ENCODE data around the gene LONRF2. TPM values are rescaled to one million over a fixed set of nuclear protein-coding genes. Genes with fewer than 3 reads are reported as not detected.
"Not testable (repeated sequence)": the region's sequence is repeated elsewhere in the genome, so short reads cannot be mapped to it uniquely, and the experiment has no call there.

Gene LONRF2
- total RNA-seq, 4 donors from 2014 or later = 27.9 to 188 (median 58.5) TPM

DNA sequence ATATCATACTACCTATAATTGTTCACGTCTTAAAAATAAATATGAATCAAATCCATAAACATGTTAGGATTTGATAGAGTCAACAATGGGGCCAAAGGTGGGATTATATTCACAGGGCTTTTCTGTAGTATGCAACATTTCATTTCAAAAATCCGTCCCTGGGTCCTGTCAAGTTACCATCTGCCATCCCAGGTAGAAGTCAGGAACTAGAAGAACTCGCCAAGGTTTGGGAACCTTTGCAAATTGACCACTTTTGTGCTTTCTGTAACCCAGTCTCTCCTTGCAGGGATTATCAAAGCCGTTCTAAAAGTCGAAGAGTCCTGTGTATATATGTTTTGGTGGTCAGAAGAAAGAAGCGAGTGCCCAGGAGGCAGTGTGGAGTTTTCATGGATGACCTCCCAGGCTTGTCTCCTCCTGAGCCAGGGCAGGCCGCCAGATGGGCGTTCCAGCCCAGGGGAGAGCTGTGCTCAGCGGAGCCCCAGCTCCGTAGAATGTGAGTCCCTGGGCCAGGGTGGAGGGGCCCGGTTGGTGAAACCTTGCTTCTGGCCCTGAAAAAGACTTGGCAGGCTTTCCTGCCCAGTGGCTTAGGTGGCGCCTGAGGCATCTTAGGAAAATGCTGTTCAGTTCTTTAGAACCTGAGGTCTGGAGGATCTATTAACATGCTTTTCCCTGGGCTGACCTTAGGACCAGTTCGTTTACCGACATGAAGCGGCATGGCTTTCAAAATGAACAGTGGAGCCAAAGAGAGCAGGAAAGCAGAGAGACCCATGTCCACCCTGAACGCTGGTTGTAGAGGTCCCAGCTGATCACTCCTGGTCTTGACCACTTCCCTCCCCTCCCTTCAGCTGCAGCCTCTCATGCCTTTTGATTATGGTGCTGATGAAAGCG lies 69.2 kb downstream of the LONRF2 start:
- Histone ChIP-seq H3K27me3 (no peaks in the 10 kb centered on the region), H3K4me1 (peaks cover 0 to 4% of the 10 kb centered on the region in 2 donors), H3K9me3 (no peaks in the 10 kb centered on the region), H3K27ac (no peak overlapping the region), H3K36me3 (no peaks in the 10 kb centered on the region), H3K4me3 (no peak overlapping the region)
- TF ChIP-seq CTCF (IDR thresholded peaks at IDR 0.05) = no peak
- no peak for TF ChIP-seq POLR2A (IDR thresholded peaks at IDR 0.05)
- intact Hi-C loops (cut with DNase I; ENCODE audit: low total_unique reads) = no loop called here
- DNase-seq = no peak

- H3K9me3 ChIP-seq = no peaks in the 10 kb centered on the region
- no peak overlapping the region for H3K4me3 ChIP-seq
- TF ChIP-seq CTCF (IDR thresholded peaks at IDR 0.05) (no peak), POLR2A (IDR thresholded peaks at IDR 0.05) (no peak)
- H3K4me1 ChIP-seq = no peaks in the 10 kb centered on the region
- intact Hi-C loops (cut with DNase I; ENCODE audit: low total_unique reads) = no loop called here
- DNase-seq = no peak
- H3K27me3 ChIP-seq = no peaks in the 10 kb centered on the region
- no peak overlapping the region for H3K27ac ChIP-seq
- H3K36me3 ChIP-seq = no peaks in the 10 kb centered on the region
These were observed 71.7 kb downstream of the LONRF2 start for GRCh38 chr2:100250645-100251044.

GRCh38 chr2:100248971-100249370 lies 73.3 kb downstream of the LONRF2 start:
- Histone ChIP-seq H3K27me3 (no peaks in the 10 kb centered on the region), H3K4me3 (no peak overlapping the region), H3K4me1 (no peaks in the 10 kb centered on the region), H3K36me3 (no peaks in the 10 kb centered on the region), H3K27ac (no peak overlapping the region), H3K9me3 (no peaks in the 10 kb centered on the region)
- no peak for DNase-seq
- intact Hi-C loops (cut with DNase I; ENCODE audit: low total_unique reads) = loop anchor here (10.0 kb wide), 1 partner anchor 694 kb away; no protein-coding TSS in a partner anchor
- TF ChIP-seq POLR2A (IDR thresholded peaks at IDR 0.05) (no peak), CTCF (IDR thresholded peaks at IDR 0.05) (no peak)

GRCh38 chr2:100248556-100248955 lies 73.7 kb downstream of the LONRF2 start:
- not testable (repeated sequence) for H3K9me3 ChIP-seq, DNase-seq, H3K27ac ChIP-seq, H3K4me3 ChIP-seq, H3K36me3 ChIP-seq, H3K27me3 ChIP-seq, H3K4me1 ChIP-seq
- intact Hi-C loops (cut with DNase I; ENCODE audit: low total_unique reads) = loop anchor here (10.0 kb wide), 1 partner anchor 694 kb away; no protein-coding TSS in a partner anchor

DNA sequence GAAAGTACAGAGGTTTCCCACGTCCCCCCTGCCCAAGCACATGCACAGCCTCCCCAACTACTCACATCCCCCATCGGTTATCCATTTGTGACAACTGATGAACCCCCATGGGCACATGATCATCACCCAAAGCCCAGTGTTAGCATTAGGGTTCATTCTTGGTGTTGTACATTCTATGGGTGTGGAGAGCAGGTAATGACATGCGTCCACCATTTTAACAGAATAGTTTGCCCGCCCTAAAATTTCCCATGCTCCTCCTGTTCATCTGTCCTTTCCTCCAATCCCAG lies 74.3 kb downstream of the LONRF2 start:
- Histone ChIP-seq H3K4me3 (no peak overlapping the region), H3K4me1 (no peaks in the 10 kb centered on the region), H3K9me3 (no peaks in the 10 kb centered on the region), H3K27ac (no peak overlapping the region), H3K27me3 (no peaks in the 10 kb centered on the region), H3K36me3 (no peaks in the 10 kb centered on the region)
- no peak for DNase-seq
- no peak for TF ChIP-seq POLR2A (IDR thresholded peaks at IDR 0.05)
- no peak for TF ChIP-seq CTCF (IDR thresholded peaks at IDR 0.05)
- intact Hi-C loops (cut with DNase I; ENCODE audit: low total_unique reads) = loop anchor here (10.0 kb wide), 1 partner anchor 693 kb away; no protein-coding TSS in a partner anchor

Data from uterus (tissue), 4 donors.